ENCODE measurements around the gene WDR12.

- no peak for TF ChIP-seq CTCF (IDR thresholded peaks at IDR 0.05)
- TF ChIP-seq POLR2A (IDR thresholded peaks at IDR 0.05), result no peak
Measured at GRCh38 chr2:202909394-202910192, 1.9 kb downstream of the WDR12 start.

Data from adrenal gland (tissue), 5 donors.